Suppressor macrophage treated with lipopolysaccharide for 1 hour (primary cell): ENCODE results near the gene MRFAP1L1.
A peak's percentile ranks its signal among the peaks of the same experiment; 100 is the strongest.
"Not testable (repeated sequence)": the region's sequence is repeated elsewhere in the genome, so short reads cannot be mapped to it uniquely, and the experiment has no call there.

Source experiments
- DNase-seq, 3 donors: peaks; one replicate each; pipeline ENCODE4 v3.0.0-alpha.2; 2020 to 2022

MRFAP1L1 gene

DNA sequence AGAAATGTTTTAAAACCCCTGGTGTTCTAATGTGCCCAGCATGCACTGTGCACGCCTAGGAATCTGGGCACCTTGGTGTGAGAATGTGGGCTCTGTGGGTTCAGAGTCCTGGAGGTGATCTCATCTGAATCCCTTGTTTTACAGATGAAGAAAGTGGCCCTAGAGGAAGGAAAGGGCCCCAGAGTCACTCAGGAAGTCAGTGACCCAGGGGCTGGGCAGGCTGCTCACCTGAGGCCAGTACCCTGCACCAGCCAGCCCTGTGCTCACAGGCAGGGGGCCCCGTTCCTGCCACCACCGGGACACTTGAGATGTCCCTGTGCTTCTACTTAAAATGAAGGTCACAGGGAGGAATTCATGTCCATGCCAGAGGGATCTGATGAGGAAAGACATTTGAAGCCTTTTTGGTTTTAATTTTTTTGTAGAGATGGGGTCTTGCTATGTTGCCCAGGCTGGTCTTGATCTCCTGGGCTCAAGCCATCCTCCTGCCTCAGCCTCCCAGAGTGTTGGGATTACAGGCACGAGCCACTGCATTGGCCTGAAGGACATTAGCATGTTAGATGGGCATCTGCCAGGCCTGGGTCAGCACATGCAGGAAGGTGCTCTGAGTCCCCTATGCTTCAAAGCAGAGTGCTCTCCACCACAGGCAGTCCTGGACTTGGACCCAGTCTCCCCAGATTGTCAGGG lies 23.4 kb downstream of the MRFAP1L1 start:
- DNase-seq, result no peak

GRCh38 chr4:6684656-6685055 lies 25.0 kb downstream of the MRFAP1L1 start:
- DNase-seq, result no peak

DNA sequence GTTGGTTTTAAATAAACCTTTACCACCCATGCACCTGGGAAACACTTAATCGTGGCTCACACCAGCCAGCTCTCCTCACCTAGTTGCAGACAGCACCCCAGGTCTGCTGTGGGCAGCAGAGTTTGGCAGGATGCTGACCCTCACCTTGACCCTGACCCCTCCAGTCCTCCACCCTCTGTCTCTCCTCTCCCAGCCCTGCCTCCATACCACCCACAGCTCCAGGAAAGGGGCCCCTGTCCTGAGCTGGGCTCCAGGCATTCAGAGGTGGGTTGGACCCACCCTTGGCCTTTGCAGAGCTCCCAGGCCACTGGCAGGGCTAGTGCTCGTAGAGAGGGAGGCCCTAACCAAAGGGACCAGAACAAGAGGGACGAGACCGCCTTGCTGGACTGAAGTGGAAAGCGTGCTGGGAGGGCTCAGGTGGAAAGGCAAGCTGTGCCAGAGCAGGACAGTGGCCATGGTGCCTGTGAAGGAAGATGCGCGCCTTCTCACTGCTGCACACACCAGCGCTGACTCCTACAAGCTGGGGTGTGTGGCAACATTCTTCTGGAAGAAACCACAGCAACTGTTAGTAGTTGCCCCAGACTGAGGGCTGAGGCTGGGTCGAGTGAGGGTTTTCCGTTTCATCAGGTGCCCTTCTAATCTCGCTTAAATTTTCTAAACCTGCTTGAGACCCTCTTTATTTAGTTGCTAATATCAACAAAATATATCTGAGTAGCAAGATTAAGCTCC lies 26.6 kb downstream of the MRFAP1L1 start:
- DNase-seq, result peak in 1 of 3 donors; percentile 25

GRCh38 chr4:6681191-6681590 lies 28.5 kb downstream of the MRFAP1L1 start:
- DNase-seq, result no peak

DNA sequence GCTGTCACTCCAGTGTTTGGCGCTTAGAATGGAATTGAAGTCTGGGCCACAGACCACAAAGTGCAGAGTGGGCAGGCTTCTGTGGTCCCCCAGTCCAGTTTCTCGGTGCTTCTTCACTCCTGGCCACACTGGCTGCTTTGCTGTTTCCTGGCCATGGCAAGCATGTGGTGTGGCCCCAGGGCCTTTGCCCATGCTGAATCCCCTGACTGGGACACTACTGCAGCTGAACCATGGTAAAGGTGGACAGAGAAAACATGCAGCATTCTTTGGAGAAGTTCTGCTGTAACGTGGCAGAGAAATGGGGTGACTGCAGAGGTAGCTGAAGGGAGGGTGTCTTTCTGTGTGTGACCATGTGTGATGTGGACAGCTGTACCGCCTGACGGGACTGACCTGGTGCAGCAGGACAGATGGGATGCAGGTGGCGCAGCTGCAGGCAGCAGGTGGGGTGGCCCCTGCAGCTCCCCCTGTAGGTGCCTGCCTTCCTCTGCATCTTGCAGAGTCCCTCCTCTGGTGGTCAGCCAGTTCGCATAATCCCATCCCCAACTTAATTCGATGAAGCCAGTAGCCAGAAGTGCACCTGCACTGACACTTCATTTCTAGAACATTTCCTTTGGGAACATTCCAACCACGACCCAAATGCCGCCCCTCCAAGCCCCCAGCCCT lies 29.2 kb downstream of the MRFAP1L1 start:
- no peak for DNase-seq

DNA sequence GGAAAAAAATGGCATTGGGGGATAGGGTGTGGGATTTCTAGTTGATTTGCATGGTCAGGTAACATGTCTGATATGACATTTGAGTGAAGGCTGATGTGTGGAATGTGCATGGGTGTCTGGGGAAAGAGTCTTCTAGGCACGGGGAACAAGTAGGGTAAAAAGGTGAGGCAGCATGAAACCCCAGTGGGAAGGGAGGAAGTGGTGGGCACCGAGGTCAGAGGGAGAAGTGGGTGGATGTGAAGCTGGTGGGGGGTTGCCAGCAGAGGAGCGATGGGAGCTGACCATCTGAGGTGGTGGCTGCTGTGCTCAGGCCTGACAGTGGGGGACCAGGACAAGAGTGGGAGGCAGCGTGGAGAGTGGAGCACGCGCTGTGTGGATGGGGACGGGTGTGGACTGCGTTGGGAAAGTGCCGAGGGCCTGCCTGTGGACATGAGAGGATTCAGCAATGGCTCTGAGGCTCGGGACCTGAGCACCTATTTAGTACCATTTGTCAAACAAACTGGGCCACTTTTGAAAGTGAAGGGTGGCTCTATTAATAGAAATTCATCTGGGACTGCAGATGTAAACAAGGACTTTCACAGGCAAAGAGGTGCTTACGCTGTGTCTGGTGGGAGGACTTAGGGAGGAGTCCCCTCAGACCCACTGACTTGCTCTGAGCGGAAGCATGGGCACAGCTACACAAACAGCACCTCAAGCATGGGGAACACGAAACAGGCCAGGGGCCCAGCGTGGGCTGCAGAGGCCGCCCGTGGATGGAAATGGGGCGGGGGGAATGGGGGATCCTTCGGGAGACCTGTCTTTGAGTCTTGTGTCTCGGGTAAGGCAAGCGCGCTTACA lies 32.7 kb downstream of the MRFAP1L1 start:
- no peak for DNase-seq

DNA sequence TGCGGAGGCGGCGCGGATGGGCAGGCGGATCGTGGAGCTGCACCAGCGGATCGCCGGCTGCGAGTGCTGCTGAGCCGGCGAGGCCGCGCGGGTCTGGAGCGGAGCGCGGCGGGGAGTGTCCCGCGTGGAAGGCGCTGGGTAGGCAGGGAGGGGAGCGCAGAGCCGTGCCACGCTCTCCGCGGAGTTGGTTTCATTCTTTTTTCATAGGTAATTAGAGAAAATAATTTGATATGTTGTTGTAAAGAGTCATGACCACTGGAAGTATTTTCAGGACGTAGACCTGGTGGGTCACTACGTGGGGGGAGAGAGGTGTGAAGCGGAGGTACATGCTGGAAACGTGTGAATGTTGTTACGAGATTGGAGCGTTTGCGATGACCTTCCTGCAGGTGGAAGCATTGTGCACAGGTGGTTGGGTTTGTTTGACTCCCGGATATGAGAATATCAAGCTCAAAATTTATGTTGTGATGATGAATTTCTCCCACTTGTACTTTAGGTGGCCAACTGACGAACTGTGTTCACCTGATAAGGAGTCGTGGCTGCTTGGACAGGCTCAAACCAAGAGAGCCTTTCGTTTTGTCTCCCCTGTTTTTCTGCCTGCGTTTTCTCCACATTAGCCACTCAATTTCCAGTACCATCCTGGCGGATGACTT lies 35.0 kb downstream of the MRFAP1L1 start:
- DNase-seq, result no peak

- DNase-seq, result peak; percentile 95 to 97 (median 96)
Observed at GRCh38 chr4:6673660-6674499, 35.8 kb downstream of the MRFAP1L1 start.

DNA sequence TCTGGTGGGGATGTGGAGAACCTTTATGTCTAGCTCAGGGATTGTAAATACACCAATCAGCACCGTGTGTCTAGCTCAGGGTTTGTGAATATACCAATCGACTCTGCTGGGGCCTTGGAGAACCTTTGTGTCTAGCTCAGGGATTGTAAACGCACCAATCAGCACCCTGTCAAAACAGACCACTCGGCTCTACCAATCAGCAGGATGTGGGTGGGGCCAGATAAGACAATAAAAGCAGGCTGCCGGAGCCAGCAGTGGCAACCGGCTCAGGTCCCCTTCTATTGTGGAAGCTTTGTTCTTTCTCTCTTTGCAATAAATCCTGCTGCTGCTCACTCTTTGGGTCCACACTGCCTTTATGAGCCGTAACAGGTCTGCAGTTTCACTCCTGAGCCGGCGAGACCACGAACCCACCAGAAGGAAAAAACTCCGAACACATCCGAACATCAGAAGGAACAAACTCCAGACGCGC lies 36.4 kb downstream of the MRFAP1L1 start:
- not testable (repeated sequence) for DNase-seq

DNA sequence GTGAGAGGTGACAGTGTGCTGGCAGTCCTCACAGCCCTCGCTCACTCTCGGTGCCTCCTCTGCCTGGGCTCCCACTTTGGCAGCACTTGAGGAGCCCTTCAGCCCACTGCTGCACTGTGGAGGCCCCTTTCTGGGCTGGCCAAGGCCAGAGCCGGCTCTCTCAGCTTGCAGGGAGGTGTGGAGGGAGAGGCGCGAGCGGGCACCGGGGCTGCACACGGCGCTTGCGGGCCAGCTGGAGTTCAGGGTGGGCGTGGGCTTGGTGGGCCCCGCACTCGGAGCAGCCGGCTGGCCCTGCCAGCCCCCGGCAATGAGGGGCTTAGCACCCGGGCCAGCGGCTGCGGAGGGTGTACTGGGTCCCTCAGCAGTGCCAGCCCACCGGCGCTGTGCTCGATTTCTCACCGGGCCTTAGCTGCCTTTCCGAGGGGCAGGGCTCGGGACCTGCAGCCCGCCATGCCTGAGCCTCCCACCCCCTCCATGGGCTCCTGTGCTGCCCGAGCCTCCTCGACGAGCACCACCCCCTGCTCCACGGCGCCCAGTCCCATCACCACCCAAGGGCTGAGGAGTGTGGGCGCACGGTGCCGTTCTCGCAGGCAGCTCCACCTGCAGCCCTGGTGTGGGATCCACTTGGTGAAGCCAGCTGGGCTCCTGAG lies 37.0 kb downstream of the MRFAP1L1 start:
- DNase-seq, result not testable (repeated sequence)

DNA sequence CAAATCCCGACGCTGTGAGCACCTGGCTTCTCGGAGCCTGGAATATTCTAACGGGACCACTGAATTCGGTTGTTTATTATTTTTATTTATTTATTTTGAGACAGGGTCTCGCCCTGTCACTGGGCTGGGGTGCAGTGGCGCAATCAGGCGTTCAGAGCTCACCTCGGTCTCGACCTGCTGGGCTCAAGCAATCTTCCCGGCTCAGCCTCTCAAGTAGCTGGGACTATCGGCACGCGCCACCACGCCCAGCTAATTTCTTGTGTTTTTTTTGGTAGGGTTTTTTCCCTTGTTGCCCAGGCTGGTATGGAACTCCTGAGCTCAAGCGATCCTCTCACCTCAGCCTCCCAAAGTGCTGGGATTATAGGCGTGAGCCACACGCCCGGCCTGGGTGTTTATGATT lies 37.5 kb downstream of the MRFAP1L1 start:
- DNase-seq, result no peak

DNA sequence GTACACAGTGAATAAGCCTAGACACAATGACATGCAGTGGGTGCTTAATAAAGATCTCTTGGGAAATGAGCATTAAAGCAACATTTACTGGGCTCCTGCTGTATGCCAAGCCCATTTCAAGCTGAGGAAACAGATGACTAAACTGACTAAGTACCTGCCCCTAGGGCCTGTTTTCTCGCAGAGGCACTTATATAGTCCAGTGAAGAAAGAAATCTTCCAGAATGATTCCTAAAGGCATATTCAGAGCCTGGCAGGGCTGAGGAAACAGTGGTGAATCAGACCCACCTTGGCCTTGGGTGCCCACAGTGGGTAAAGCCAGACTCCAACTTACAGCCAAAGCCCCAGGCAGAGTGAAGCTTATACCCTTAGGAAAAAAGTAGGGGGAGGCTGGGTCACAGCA lies 38.0 kb downstream of the MRFAP1L1 start:
- DNase-seq, result no peak

DNA sequence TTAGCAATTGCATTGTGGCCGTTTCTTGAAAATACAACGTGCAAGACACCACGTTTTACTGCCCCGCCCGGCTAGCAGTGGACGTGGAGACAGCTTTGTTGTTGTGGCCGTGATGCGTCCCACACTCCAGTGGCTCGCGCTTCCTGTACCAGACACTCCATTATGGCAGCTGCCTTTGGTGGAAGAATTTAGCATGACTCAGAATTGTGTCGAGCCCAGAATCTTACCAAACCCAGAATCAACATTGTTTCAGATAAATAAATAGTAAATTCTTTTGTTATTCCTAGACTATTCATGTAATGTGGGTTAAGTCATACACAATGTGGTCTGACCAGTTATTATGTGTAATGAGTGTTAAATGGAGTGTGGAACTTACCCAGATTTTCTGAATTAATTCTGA lies 41.3 kb downstream of the MRFAP1L1 start:
- DNase-seq, result no peak

- DNase-seq, result no peak
Observed at GRCh38 chr4:6665320-6665654, 44.4 kb downstream of the MRFAP1L1 start.

DNA sequence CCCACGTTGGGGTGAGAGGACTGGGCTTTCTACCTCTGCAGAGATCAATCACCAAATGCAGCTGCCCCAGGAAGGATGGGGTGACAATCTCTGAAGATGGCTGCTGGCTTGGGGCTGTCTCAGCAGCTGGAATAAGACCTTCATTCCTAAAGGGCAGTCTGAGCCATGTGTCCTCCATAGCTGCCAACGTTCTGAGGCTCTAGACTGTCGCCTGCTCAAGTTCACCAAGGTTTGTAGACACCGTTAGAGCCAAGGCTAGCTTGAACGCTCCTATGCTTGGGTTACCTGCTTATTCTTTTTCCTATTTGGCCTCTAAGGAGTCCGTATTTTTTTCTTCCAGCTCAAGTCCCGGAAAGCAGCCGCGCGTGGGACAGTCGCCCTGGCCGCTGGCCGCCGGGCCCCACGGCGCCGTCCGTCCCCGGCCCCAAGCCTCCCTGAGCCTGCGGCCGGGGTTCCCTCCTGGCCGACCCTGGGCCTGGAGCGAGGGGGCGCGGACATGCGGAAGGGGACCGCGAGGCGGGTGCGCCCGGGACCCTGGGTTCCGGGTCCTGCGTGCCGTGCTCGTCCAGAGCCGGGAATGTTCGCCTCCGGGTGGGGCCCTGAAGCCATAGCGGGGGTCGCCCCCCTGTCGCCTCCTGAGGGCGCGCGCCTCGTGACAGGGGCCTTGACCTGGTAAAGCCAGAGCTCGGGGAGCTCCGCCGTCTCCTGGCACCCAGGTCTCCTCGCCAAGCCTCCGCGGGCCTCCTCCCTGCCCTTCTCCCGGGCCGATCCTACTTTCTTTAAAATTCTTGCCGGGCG lies 45.9 kb downstream of the MRFAP1L1 start:
- no peak for DNase-seq

DNA sequence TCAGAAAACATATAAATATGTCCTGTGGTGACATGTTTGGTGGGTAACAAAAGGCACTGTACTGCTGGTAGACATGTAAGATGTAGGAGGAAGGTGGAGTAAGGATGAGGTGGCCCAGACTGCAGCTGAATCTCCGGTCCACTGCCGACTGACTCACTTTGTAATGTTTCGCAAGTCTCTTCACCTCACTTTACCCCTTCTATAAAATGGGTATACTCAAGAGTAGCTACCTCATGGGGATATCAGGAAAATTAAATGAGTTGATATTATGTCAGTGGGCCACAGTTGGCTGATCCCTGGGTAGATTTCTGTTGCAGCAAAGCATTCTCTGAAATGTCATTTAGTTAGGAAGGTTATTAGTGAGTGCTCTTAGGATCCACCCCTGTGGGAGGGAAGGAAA lies 47.1 kb downstream of the MRFAP1L1 start:
- no peak for DNase-seq

- DNase-seq, result no peak
Observed at GRCh38 chr4:6660430-6660829, 49.2 kb downstream of the MRFAP1L1 start.

DNA sequence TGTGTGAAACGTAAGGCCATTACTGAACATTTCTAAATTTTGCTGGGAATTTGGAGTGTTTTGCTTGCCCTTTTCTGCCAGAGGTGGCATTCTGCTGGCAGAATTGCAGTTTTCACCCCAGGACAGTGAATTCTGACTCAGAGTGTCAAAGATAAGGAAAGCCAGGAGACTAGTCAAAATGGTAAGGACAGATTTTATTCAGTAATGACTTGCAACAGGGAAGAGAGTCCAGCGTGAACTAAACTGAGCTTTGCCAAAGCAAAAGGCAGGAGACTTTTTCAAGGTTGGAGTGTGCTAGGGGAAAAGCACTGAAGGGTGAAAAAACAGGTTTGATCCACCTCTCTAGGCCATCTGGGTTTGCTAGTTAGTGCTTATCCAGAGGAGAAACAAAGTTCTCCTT lies 49.8 kb downstream of the MRFAP1L1 start:
- DNase-seq, result no peak

DNA sequence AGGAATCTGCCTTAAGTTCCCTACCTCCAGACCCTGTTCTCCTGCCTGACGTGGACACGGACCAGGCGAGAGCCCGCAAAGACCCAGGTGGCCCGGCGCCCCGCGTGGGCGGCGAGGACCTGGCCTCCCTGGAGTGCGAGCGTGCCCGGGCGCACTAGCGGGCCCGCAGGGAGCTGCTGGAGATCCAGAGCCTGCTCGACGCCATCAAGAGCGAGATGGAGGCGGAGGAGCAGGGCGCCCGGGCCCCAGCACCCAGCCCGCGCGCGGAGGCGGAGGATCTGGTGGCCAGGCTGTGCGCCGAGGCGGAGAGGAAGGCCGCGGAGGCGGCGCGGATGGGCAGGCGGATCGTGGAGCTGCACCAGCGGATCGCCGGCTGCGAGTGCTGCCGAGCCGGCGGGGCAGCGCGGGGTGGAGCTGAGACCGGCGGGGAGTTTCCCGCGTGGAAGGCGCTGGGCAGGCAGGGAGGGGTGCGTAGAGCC lies 51.0 kb downstream of the MRFAP1L1 start:
- peak; percentile 51 to 76 (median 70) for DNase-seq

DNA sequence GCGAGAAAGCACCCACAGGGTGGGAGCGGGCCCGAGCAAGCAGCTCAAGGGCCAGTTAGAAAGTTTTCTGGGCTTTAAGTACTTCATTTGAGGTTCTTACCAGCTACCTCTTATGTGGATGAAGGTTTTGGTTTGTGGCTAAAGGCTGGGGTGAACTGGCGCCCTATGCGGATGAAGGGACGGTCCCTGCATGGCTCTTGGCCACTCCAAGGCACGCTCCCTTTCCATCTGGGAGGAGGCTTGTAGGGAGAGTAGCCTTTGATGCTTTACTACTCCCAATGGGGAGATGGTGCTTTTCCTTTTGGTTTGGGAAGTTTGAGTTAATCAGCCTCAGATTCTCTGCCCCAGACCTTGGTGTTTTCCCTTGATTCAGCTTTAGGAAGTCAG lies 51.5 kb downstream of the MRFAP1L1 start:
- peak in 1 of 3 donors; percentile 11 for DNase-seq
